ENCODE measurements around the gene TRMT61B.
A peak's percentile ranks its signal among the peaks of the same experiment; 100 is the strongest.

DNA sequence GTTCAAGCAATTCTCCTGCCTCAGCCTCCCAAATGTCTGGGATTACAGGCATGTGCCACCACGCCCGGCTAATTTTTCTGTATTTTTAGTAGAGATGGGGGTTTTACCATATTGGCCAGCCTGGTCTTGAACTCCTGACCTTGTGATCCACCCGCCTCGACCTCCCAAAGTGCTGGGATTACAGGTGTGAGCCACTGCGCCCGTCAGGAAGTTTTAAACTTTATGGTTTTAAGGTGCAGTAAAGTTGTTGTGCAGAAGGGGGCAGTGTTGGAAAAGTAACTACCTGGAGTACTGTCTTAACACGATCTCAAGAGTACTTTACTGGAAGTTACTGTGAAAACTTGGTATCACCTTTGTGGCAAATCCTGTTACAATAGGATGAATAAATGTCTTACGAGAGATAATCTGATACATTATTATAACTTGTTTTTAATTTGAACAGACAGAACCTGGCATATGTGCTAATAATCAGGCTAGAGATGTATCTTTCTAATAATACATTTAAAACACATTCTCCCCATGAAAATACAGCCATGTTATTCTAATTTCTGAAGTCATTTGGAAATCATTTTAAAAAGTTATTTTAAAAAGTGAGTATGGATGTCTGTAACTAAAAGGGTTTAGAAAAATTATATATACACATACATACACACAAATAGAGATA, 48.7 kb downstream of the TRMT61B start:
- TF ChIP-seq POLR2AphosphoS5 (IDR thresholded peaks at IDR 0.05): no peak
- TF ChIP-seq, protein P1, sequence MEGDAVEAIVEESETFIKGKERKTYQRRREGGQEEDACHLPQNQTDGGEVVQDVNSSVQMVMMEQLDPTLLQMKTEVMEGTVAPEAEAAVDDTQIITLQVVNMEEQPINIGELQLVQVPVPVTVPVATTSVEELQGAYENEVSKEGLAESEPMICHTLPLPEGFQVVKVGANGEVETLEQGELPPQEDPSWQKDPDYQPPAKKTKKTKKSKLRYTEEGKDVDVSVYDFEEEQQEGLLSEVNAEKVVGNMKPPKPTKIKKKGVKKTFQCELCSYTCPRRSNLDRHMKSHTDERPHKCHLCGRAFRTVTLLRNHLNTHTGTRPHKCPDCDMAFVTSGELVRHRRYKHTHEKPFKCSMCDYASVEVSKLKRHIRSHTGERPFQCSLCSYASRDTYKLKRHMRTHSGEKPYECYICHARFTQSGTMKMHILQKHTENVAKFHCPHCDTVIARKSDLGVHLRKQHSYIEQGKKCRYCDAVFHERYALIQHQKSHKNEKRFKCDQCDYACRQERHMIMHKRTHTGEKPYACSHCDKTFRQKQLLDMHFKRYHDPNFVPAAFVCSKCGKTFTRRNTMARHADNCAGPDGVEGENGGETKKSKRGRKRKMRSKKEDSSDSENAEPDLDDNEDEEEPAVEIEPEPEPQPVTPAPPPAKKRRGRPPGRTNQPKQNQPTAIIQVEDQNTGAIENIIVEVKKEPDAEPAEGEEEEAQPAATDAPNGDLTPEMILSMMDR (IDR thresholded peaks at IDR 0.05): peak; percentile 60 to 80 (median 74)
- TF ChIP-seq POLR2A (IDR thresholded peaks at IDR 0.05): no peak

All from gastroesophageal sphincter (tissue), 3 donors.